HCT116 (cell line): ENCODE results near the gene PKD2L1. TPM values are rescaled to one million over a fixed set of nuclear protein-coding genes. Genes with fewer than 3 reads are reported as not detected.

Experiments used
- ATAC-seq: fragments of 200-7000 bp; cut with Tn5 transposase; 2 replicates; pipeline ENCODE4 v1.9.1; 2020; ENCODE audit warnings: mild to moderate bottlenecking, moderate library complexity
- BruUV-seq: library from RNA; stranded (reverse); fragments of 400-500 nt; replicated peaks from 2 replicates; lab custom pipeline; 2021; lab: Mats Ljungman, UMichigan
- CTCF ChIA-PET: fragments of 300-600 bp; sonication (Branson Sonifier 250); formaldehyde crosslinking; loops from one replicate; lab custom pipeline; 2021; ENCODE audit warnings: antibody characterized with exemption; lab: Charles Lee
- POLR2A ChIA-PET: fragments of 300-600, 350-600 bp; sonication (Branson Sonifier 250); formaldehyde crosslinking; loops from one replicate; lab custom pipeline; 2021; ENCODE audit warnings: antibody characterized with exemption; lab: Charles Lee
- RAD21 ChIA-PET, 2 experiments: fragments of 300-600 bp; sonication (Branson Sonifier 250); formaldehyde crosslinking; loops; one replicate each; lab custom pipeline; 2023; ENCODE audit warnings: low total read pairs in 2 of 2; ENCODE audit not compliant: uncharacterized antibody in 2 of 2, unreplicated experiment in 2 of 2, low non-redundant PET in 1 of 2; lab: Charles Lee
- DNase-seq: peaks from one replicate; pipeline ENCODE4 v3.0.0-alpha.2; 2010; ENCODE audit warnings: low read depth, low spot score
- H2AFZ ChIP-seq: fragments of 200-600 bp; shearing (Covaris generic), sonication (generic); 2 replicates; pipeline ENCODE4 v1.6.1; 2017; ENCODE audit warnings: low read depth, mixed run types, mixed read lengths, antibody characterized with exemption, low read length; ENCODE audit not compliant: poor library complexity, severe bottlenecking
- H3K27ac ChIP-seq: 2 replicates; pipeline ENCODE4 v1.5.1; 2012; ENCODE audit warnings: low read depth, low read length
- H3K27me3 ChIP-seq: fragments of 200-600 bp; sonication (generic); 2 replicates; pipeline ENCODE4 v1.6.1; 2016; ENCODE audit warnings: mixed run types, low read length, mixed read lengths; ENCODE audit not compliant: insufficient read depth
- H3K36me3 ChIP-seq, 2 experiments: fragments of 200-500 bp in 1 of 2; fragments of 200-600 bp in 1 of 2; sonication (Bioruptor generic) in 1 of 2; sonication (generic) in 1 of 2; 2 replicates each; pipeline versions ENCODE4 v1.5.1 to v1.6.1; 2014 to 2016; ENCODE audit warnings: low read length in 2 of 2, inconsistent platforms in 1 of 2, mixed read lengths in 1 of 2, mixed run types in 1 of 2; ENCODE audit not compliant: insufficient read depth in 2 of 2, control insufficient read depth in 1 of 2
- H3K4me1 ChIP-seq, 2 experiments: fragments of 200-600 bp in 1 of 2; sonication (generic) in 1 of 2; 2 replicates each; pipeline versions ENCODE4 v1.5.1 to v1.6.1; 2012 to 2017; ENCODE audit warnings: low read length in 2 of 2, inconsistent platforms in 1 of 2, mild to moderate bottlenecking in 1 of 2, mixed read lengths in 1 of 2, mixed run types in 1 of 2, moderate library complexity in 1 of 2; ENCODE audit not compliant: insufficient read depth in 2 of 2, control insufficient read depth in 1 of 2
- H3K4me2 ChIP-seq: fragments of 200-600 bp; sonication (generic); 2 replicates; pipeline ENCODE4 v1.6.1; 2017; ENCODE audit warnings: mixed run types, low read length, mixed read lengths
- H3K4me3 ChIP-seq, 2 experiments: fragments of 200-600 bp in 1 of 2; sonication (generic) in 1 of 2; replicated peaks in 1 of 2; 2 replicates each; pipeline ENCODE4 v1.5.1; 2011 to 2016; ENCODE audit warnings: low read length in 2 of 2, control low read depth in 1 of 2, low read depth in 1 of 2, mild to moderate bottlenecking in 1 of 2, mixed read lengths in 1 of 2, mixed run types in 1 of 2
- H3K79me2 ChIP-seq: fragments of 200-600 bp; sonication (generic); 2 replicates; pipeline ENCODE4 v1.6.1; 2017; ENCODE audit warnings: mild to moderate bottlenecking, mixed run types, low read length, moderate library complexity, mixed read lengths; ENCODE audit not compliant: insufficient read depth
- H3K9ac ChIP-seq: fragments of 200-600 bp; sonication (generic); 2 replicates; pipeline ENCODE4 v1.6.1; 2016; ENCODE audit warnings: low read length, mixed read lengths
- H3K9me2 ChIP-seq: fragments of 200-600 bp; sonication (generic), shearing (Covaris generic); 2 replicates; pipeline ENCODE4 v1.6.1; 2017; ENCODE audit warnings: mixed run types, mild to moderate bottlenecking, moderate library complexity; ENCODE audit not compliant: insufficient read depth
- H3K9me3 ChIP-seq, 2 experiments: fragments of 200-500 bp in 1 of 2; fragments of 200-600 bp in 1 of 2; sonication (Bioruptor generic) in 1 of 2; sonication (generic) in 1 of 2; 2 replicates each; pipeline ENCODE4 v1.6.1; 2014 to 2017; ENCODE audit warnings: low read length in 2 of 2, mixed read lengths in 2 of 2, inconsistent platforms in 1 of 2, low read depth in 1 of 2, mild to moderate bottlenecking in 1 of 2, mixed run types in 1 of 2, moderate library complexity in 1 of 2; ENCODE audit not compliant: control insufficient read depth in 1 of 2, insufficient read depth in 1 of 2
- H4K20me1 ChIP-seq: fragments of 200-600 bp; sonication (generic), shearing (Covaris generic); 2 replicates; pipeline ENCODE4 v1.6.1; 2017; ENCODE audit warnings: mixed run types, mild to moderate bottlenecking, moderate library complexity; ENCODE audit not compliant: insufficient read depth
- CBX3 ChIP-seq: IDR thresholded peaks from 2 replicates; pipeline ENCODE4 v1.6.1; 2012; ENCODE audit warnings: low read depth
- EZH2phosphoT487 ChIP-seq: fragments of 200-600 bp; IDR thresholded peaks from 2 replicates; pipeline ENCODE4 v1.6.1; 2018; ENCODE audit warnings: antibody characterized with exemption, borderline replicate concordance
- FOSL1 ChIP-seq: IDR thresholded peaks from 2 replicates; pipeline ENCODE4 v1.6.1; 2012; ENCODE audit warnings: low read depth
- JUND ChIP-seq: IDR thresholded peaks from 2 replicates; pipeline ENCODE4 v1.6.1; 2012
- MAX ChIP-seq: IDR thresholded peaks from 2 replicates; pipeline ENCODE4 v1.6.1; 2012
- POLR2A ChIP-seq: IDR thresholded peaks from 2 replicates; pipeline ENCODE4 v1.7.0; 2011; ENCODE audit warnings: borderline replicate concordance; ENCODE audit not compliant: insufficient read depth, insufficient read length; ENCODE audit errors: extremely low read depth
- TCF7L2 ChIP-seq: IDR thresholded peaks from 2 replicates; pipeline ENCODE4 v1.7.0; 2011; ENCODE audit warnings: borderline replicate concordance, inconsistent platforms; ENCODE audit not compliant: insufficient read depth, insufficient read length; ENCODE audit errors: extremely low read depth
- ZFX ChIP-seq: fragments of 450-650 bp; IDR thresholded peaks from 2 replicates; pipeline ENCODE4 v1.6.1; 2017
- ZNF274 ChIP-seq: fragments of 200-500 bp; sonication (Bioruptor generic); IDR thresholded peaks from 2 replicates; pipeline ENCODE4 v1.6.1; 2014; ENCODE audit warnings: mild to moderate bottlenecking, low read depth, low read length, inconsistent platforms
- intact Hi-C: fragments of 100-400 bp; cut with micrococcal nuclease; formaldehyde crosslinking; loops from 2 replicates; pipeline ENCODE4 v1.10.0; 2022
- total RNA-seq: library from RNA; stranded (reverse); gene quantifications from one replicate; pipeline ENCODE4 v1.2.1, GENCODE V29; 2021; ENCODE audit not compliant: unreplicated experiment
- TF ChIP-seq, protein P1 (sequence below): IDR thresholded peaks from 2 replicates; pipeline ENCODE4 v1.6.1; 2012
- TF ChIP-seq, protein P2 (sequence below): IDR thresholded peaks from 2 replicates; pipeline ENCODE4 v1.6.1; 2011; ENCODE audit warnings: mild to moderate bottlenecking, low read length, moderate library complexity; ENCODE audit not compliant: insufficient replicate concordance; ENCODE audit errors: extremely low read depth

Gene PKD2L1
- total RNA-seq, 1 experiment from 2014 or later = 0.17 TPM

DNA sequence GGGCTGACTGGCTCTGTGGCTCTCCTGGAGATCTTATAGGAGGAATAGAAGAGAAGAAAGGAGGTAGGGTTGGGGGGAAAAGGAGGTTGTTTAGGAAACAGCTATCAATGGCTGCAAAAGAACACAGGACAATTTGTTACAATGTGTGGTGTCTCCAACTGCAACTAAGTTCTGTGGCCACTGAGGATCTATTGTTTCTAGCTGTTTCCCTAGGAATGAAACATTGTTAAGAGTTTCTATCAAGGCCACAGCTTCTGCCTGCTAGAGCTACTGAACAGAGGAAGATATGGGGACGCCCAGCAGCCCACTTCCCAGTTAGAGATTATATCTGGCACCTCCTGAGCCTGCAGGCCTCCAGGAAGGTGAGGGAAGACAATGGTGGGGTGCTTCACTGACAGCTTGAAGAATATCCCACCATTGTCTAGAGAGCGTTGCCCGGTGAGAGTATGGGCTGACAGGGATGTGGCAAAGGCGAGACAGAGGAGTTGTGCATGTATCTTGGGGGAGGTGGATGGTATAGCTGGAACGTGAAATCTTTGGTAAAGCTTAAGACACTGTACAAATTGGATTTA, 21.0 kb upstream of the PKD2L1 start (continued):
- no peak for TF ChIP-seq MAX
- TF ChIP-seq EZH2phosphoT487 = no peak
- no peak for TF ChIP-seq TCF7L2

DNA sequence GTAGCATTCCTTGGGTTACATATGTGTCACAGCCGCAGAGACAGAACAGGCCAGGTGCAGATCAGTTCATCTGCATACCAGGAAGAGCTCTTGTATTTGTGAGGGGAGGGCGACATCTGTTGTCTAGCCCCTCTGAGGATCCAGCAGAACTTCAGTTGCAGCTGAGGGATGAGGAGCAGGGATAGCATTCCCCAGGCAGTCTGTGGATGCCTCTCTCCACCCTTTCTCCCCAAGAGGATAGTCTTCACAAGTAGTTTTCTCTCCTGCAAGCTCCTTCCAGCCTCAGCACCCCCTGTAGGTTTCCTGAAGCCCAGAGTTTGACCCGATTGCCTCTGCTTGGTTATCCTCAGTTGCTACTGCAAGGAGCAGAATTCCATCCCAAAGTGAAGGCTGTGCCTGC, 19.6 kb upstream of the PKD2L1 start:
- no peak overlapping the region for H3K9ac ChIP-seq
- TF ChIP-seq JUND = no peak
- TF ChIP-seq FOSL1 = no peak
- peak overlapping the region; percentile 95; the same call in 1 of the 2 replicates for H3K4me2 ChIP-seq
- ChIA-PET CTCF (no interaction called here), POLR2A (interaction anchor here (0.9 to 2.0 kb wide), 3 partner anchors 16 to 23 kb away, joined by 3 to 5 read pairs (median 4); no protein-coding TSS in a partner anchor), RAD21 (no interaction called here)
- no peak for ATAC-seq
- no peak overlapping the region for H3K4me3 ChIP-seq
- no peaks in the 10 kb centered on the region for H3K9me2 ChIP-seq
- no peak for DNase-seq
- no TSS peak for BruUV-seq
- peaks cover 41% of the 10 kb centered on the region in 2 experiments for H3K4me1 ChIP-seq
- peaks cover 61 to 65% of the 10 kb centered on the region in 2 experiments for H3K36me3 ChIP-seq
- H2AFZ ChIP-seq = no peak overlapping the region
- H3K27ac ChIP-seq = peak overlapping the region; percentile 96; the same call in 1 of the 2 replicates
- no peaks in the 10 kb centered on the region for H4K20me1 ChIP-seq
- no peaks in the 10 kb centered on the region for H3K9me3 ChIP-seq
- no peaks in the 10 kb centered on the region for H3K27me3 ChIP-seq
- intact Hi-C loops = loop anchor here (10.0 kb wide), 1 partner anchor 665 kb away; no protein-coding TSS in a partner anchor
- peaks cover 74% of the 10 kb centered on the region for H3K79me2 ChIP-seq

GRCh38 chr10:100349087-100349486, 19.1 kb upstream of the PKD2L1 start:
- H4K20me1 ChIP-seq = no peaks in the 10 kb centered on the region
- ChIA-PET CTCF (interaction anchor here (1.7 kb wide), 1 partner anchor 22 kb away, joined by 5 read pairs; no protein-coding TSS in a partner anchor), POLR2A (interaction anchor here (0.8 to 2.0 kb wide), 4 partner anchors 10 to 24 kb away, joined by 3 to 5 read pairs (median 4); no protein-coding TSS in a partner anchor), RAD21 (no interaction called here)
- no peak for DNase-seq
- peaks cover 41 to 45% of the 10 kb centered on the region in 2 experiments for H3K4me1 ChIP-seq
- peak overlapping the region; percentile 95 for H3K4me2 ChIP-seq
- peaks cover 55 to 59% of the 10 kb centered on the region in 2 experiments for H3K36me3 ChIP-seq
- H3K4me3 ChIP-seq = peak overlapping the region in 1 of 2 experiments; percentile 92; a peak in 2 of 4 replicates
- H3K9me2 ChIP-seq = no peaks in the 10 kb centered on the region
- no peaks in the 10 kb centered on the region for H3K9me3 ChIP-seq
- BruUV-seq = no TSS peak
- no peak for ATAC-seq
- peaks cover 68% of the 10 kb centered on the region for H3K79me2 ChIP-seq
- peak overlapping the region; percentile 96; the same call in 1 of the 2 replicates for H3K27ac ChIP-seq
- no peak overlapping the region for H2AFZ ChIP-seq
- H3K9ac ChIP-seq = 0 out of 2 replicates have a peak overlapping the region, but pooled peaks have one; percentile 84
- intact Hi-C loops = loop anchor here (10.0 kb wide), 1 partner anchor 666 kb away; no protein-coding TSS in a partner anchor
- no peaks in the 10 kb centered on the region for H3K27me3 ChIP-seq
- TF ChIP-seq POLR2A (no peak), CBX3 (no peak), ZFX (no peak), TCF7L2 (no peak), ZNF274 (no peak), FOSL1 (no peak)
- TF ChIP-seq, protein P1, sequence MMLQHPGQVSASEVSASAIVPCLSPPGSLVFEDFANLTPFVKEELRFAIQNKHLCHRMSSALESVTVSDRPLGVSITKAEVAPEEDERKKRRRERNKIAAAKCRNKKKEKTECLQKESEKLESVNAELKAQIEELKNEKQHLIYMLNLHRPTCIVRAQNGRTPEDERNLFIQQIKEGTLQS = no peak
- TF ChIP-seq, protein P2, sequence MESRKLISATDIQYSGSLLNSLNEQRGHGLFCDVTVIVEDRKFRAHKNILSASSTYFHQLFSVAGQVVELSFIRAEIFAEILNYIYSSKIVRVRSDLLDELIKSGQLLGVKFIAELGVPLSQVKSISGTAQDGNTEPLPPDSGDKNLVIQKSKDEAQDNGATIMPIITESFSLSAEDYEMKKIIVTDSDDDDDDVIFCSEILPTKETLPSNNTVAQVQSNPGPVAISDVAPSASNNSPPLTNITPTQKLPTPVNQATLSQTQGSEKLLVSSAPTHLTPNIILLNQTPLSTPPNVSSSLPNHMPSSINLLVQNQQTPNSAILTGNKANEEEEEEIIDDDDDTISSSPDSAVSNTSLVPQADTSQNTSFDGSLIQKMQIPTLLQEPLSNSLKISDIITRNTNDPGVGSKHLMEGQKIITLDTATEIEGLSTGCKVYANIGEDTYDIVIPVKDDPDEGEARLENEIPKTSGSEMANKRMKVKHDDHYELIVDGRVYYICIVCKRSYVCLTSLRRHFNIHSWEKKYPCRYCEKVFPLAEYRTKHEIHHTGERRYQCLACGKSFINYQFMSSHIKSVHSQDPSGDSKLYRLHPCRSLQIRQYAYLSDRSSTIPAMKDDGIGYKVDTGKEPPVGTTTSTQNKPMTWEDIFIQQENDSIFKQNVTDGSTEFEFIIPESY = no peak
